HG02973 (cell line): ENCODE data around the gene FCER2.

ENCODE experiments used
- ATAC-seq: cut with Tn5 transposase; IDR thresholded peaks from one replicate; pipeline ENCODE4 v1.9.1; 2021; ENCODE audit warnings: moderate library complexity; ENCODE audit not compliant: unreplicated experiment

FCER2 gene

DNA sequence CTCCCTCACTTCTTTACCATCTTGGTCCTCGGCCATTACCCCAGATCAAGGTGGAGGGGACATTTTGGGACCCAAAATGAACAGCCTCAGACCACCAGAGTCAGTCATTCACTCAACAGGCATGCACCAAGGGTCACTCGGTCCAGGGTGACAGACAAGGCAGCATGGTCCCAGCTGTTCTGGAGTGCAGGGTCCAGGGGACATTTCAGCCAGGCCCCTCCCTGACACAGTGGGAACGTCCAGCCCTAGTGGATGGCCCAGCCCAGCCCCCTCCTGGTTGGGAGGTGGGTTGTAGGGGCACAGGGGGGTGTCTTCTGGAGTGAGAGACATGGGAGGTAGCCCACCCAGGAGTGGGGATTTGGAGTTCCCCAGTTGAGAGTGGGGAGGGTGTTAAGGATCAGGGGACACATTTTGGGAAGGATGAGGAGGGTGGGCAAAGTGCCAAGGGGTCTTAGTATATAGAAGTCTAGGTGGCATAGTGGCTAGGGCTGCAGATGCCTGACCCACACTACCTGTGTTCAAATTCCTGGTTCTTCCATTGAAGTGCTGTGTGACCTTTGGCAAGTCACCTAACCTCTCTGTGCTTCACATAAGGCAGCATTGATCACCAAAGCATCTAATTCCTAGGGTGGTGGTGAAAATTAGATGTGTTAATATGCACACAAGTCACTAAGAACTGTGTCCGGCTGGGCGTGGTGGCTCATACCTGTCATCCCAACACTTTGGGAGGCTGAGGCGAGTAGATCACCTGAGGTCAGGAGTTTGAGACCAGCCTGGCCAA is 2.5 kb upstream of the FCER2 start:
- ATAC-seq = no peak

GRCh38 chr19:7703332-7703731 is 1.4 kb upstream of the FCER2 start:
- ATAC-seq = no peak

DNA sequence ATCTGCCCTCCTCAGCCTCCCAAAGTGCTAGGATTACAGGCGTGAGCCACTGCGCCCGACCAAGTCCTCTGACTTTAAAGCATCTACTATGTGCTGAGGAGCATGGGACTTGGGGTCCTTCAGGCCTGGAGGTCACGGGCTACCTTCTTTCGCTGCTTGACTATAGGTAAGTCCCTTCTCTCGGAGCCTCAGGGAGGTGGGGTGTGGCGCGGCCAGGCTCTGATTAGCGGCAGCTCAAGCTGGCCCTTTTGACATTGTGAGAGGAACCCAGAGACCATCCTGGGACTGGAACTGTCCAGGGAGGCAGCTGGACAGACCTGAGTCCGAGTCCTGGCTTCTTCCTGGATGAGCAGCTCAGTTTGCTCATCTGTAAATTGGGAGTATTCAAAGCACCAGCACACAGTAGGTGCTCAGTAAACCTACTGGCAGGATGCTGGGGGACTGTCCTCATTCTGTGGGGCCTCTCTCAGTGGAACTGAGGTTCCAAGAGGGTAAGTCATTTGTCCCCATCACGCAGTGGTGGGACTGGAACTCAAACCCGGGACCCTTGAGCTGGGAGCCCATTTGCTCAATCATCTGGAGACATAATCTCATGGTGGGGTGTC is 780 bp downstream of the FCER2 start:
- ATAC-seq = no peak

DNA sequence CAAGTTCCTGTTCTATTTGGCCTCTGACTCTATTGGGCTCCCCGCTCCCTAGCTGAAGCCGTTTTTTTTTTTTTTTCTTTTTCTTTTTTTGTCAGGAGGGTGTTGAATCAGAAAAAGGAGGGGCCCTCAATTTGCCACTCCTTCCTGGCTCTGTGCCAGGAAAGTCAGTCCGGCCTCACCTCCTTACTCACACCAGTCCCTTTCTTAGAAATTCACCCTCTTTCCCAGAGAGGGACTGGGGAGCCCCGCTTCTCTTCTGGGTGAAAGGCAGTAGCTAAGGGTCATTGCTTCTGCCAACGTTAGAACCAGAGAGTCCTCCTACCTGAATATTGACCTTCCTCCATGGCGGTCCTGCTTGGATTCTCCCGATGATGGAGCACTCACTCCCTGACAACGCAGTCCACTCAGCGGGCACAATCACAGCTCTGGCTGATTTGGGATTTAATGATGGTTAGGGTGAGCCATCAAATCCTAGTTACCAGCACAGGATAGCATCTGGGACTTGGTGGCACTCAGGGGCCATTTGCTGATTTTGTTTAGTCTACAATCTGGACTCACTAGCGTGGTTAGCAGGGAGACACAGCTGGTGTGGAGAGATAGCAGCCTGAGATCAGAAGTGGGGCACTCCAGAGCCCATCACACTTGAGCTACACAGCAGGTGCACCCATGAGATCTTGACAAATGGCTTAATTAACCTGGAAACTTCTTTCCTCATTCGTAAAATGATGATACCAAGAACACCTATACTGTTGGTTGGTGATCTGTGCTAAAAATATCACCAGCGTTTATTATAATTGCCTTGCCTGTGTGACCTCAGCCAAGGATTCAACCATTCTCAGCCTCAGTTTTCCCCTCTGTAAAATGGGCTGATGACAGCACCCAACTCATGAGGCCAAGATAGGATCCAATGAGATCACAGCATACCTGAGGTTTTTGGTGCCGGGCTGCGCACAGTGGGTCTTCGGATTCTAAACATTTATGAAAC is 2.2 kb downstream of the FCER2 start:
- ATAC-seq = no peak

DNA sequence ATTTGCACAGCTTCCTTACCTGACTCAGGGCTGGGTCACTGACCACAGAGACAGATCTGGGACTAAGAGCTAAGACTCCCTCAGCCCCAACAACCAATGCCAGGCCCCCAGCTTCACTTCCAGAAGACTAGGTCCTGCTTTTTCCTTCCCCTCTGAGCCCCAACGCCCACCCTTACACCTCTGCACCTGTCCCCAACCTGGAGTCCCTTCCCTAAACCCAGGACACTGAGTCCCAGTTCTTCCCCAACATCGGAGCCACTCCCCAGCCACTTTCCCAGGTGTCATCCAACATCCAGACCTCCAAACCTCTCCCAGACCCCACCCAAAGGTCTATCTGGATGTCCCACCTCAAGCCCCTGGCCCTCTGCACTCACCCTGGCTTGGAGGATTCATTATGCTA is 2.9 kb downstream of the FCER2 start:
- no peak for ATAC-seq

DNA sequence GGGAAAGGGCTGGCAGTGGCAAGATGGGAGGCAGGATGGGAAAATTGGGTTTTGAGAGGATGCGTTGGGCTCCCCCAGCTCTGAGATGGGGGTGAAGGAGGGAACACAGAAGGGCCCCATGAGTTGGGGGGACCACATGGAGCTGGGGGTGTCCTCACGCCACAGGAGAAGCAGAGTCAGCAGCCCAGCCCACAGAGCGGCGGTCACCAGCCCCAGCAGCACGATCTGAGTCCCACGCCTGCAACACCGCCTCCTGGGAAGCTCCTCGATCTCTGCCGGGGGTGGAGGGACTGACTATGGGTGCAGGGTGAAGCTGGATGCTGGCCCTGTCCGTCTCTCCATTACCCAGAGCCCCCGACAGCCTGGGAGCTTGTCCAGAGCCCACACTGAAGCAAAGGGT is 3.3 kb downstream of the FCER2 start:
- no peak for ATAC-seq

GRCh38 chr19:7697721-7698287 is 4.1 kb downstream of the FCER2 start:
- no peak for ATAC-seq

- no peak for ATAC-seq
These were observed 7.4 kb downstream of the FCER2 start for GRCh38 chr19:7694499-7694898.

DNA sequence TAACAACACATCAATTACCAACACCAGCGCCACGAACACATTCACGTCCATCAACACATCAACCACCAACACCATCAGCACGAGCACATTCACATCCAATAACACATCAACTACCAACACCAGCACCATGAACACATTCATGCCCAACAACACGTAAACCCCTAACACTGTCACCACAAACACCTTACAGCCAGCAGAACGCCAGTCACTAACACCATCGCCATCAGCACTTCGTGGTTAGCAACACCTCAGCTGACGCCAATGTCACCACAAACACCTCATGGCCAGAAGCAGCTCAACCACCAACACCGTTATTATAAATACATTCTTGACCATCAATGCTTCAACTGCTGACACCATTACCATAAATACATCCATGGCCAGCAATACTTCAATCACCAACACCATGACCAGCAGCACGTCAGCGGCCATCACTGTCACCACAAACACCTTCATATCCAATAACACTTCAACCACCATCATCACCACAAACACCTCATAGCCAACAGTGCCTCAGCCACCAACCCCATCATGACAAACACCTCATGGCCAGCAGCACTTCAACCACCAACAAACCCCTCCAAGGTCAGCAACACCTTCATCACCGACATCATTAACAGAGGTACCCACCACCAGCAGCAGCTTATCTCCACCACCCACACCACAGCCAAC is 9.4 kb downstream of the FCER2 start:
- no peak for ATAC-seq

DNA sequence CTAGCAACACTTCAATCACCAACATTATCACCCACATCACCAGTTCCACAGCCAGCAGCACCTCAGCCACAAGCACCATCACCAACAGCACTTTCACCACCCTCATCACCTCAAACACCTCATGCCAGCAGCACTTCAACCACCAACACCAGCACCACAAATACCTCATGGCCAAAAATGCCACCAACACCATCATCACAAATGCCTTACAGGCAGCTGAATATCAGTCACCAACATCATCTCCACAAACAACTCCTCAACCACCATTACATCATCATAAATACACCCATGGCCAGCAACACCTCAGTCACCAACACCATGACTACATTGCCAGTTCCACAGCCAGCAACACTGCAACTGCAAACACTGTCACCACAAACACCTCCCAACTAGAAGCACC is 10.4 kb downstream of the FCER2 start:
- ATAC-seq = no peak

DNA sequence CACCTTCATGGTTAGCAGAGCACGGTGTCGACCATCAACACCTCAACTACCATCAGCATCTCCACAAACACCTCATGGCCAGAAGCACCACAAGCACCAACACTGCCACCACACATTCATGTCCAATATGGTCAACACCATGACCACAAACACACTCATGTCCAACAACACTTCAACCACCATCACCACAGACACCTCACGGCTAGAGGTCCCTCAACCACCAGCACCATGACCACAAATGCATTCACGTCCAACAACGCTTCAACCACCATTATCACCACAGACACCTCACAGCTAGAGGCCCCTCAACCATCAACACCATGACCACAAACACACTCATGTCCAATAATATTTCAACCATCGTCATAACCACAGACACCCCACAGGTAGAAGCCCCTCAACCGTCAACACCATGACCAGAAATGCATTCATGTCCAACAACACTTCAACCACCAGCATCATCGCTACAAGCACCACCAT is 11.1 kb downstream of the FCER2 start:
- ATAC-seq = no peak

GRCh38 chr19:7689165-7689564 is 12.8 kb downstream of the FCER2 start:
- ATAC-seq = no peak

DNA sequence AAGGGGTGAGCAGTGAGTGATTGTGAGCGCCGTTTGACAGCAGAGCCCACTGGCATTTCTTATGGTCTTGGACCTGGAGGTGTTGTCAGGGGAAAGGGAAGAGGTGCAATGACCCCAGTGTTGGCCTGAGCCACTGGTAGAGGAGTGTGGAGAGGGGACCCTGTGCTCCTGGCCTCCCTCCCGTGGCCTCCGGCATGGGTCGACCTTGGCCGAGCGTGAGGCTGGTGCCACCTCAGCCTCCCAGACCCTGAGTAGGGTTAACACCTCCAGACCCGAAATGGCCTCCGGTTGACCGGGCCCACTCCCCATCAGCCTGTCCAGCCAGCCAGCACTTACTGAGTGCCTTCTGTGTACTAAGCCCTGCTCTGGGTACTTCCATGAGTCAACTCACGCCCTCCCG is 14.8 kb downstream of the FCER2 start:
- no peak for ATAC-seq

- ATAC-seq = no peak
These were observed 16.1 kb downstream of the FCER2 start for GRCh38 chr19:7685546-7686445.

GRCh38 chr19:7682175-7682855 is 19.6 kb downstream of the FCER2 start:
- ATAC-seq = no peak

DNA sequence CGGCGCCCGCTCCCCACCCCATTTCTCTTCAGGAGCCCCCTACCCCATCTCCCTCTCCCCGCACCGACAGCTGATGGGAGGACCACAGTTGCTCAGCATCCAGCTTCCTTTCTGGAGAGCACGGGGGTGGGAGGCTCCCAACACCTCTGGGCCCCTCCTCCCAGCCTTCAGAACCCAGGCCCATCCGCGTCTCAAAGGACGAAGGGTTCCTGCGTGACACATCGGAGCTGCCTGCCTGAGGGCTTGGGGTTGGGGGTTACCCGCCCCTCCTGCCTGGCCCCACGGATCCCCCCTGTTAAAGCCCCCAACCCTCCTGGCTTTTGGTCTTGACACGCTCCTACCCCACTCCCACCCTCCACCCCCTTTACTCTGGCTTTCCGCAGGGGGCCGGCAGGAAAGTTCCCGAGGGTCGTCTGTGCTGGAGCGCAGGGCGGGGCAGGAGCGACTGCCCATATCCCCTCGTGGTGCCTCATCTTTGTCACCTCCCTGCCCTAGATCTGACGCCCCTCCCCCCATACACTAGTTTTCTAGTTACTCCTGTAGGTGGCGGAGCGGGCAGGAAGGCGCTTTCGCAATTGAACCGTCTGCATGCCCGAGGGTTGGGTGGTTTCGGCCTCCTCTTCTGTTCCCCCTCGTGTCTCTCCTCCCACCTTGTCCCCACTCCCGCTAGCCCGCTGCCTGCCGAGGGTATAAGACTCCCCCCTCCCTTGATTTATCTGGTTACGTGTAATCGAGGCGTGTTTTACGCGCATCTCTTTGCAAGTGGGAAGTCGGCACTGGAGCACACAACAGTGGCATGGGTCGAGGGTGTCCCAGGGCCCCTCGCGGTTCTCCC is 20.4 kb downstream of the FCER2 start:
- ATAC-seq = no peak

DNA sequence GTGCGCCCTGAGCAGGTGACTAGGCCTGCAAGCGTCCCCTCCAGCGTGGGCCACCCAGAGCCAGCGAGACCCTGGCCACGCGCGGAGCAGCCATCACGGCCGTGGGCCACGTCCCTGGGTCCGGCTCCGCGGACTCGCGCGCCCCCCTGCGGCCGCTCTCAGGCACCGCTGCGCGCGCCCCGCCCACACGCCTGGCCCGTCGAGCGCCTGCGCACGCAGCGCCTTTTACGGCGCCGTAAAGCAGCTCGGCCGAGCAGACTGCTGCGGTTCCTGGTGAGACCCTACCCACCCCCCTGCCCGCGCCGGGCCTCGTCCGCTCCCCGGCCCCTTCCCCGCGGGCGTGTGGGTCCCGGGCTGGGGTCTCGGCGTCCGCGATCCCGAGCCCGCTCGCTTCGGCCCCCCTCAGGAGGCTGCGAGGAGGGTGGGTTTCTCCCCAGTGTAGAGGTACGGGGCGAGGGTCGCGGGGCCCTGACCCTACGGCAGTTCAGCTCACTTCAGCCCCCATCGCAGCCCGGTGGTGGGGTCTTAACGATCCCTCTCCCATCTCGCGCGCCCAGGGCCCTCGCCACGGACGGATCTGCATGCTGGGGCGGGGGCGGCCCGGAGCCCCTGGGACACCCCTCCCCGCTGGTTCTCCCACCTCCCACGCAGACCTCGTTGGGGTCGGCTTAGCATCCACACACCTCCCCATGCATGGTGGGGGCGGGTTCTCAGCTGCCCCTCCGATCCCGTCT is 21.2 kb downstream of the FCER2 start, which contains the start of gene TRAPPC5:
Gene TRAPPC5 (plus strand): TSS at position 228 of the 734 bp plus-strand sequence. CDS start 1,421 bp downstream, outside the sequence.
- ATAC-seq = peak; percentile 46
